WTC11 (cell line): ENCODE data around the gene LHFPL6. TPM values are rescaled to one million over a fixed set of nuclear protein-coding genes. Genes with fewer than 3 reads are reported as not detected.

ENCODE experiments used
- ATAC-seq: fragments of 200-7000 bp; cut with Tn5 transposase; 2 replicates; pipeline ENCODE4 v1.10.0; 2021; ENCODE audit warnings: mild to moderate bottlenecking, moderate library complexity
- CTCF ChIA-PET: fragments of 300-600 bp; sonication (Branson Sonifier 250); formaldehyde crosslinking; loops from one replicate; lab custom pipeline; 2021; ENCODE audit warnings: antibody characterized with exemption; lab: Charles Lee
- POLR2A ChIA-PET: fragments of 350-600 bp; sonication (Branson Sonifier 250); formaldehyde crosslinking; loops from one replicate; lab custom pipeline; 2021; ENCODE audit warnings: antibody characterized with exemption; lab: Charles Lee
- DNase-seq: peaks from one replicate; pipeline ENCODE4 v3.0.0; 2021; ENCODE audit warnings: low spot score
- H3K27ac Mint-ChIP-seq: 2 replicates; pipeline ENCODE4 v1.8.0; 2021; ENCODE audit warnings: mixed read lengths
- H3K27me3 Mint-ChIP-seq: 2 replicates; pipeline ENCODE4 v1.8.0; 2021; ENCODE audit warnings: low read depth, mild to moderate bottlenecking, moderate library complexity, mixed read lengths
- H3K36me3 Mint-ChIP-seq: 2 replicates; pipeline ENCODE4 v1.8.0; 2021; ENCODE audit warnings: mixed read lengths
- H3K4me1 Mint-ChIP-seq: 2 replicates; pipeline ENCODE4 v1.8.0; 2022; ENCODE audit warnings: mixed read lengths
- H3K4me3 Mint-ChIP-seq: 2 replicates; pipeline ENCODE4 v1.8.0; 2021; ENCODE audit warnings: mild to moderate bottlenecking, moderate library complexity, mixed read lengths
- H3K9me3 Mint-ChIP-seq: 2 replicates; pipeline ENCODE4 v1.8.0; 2021; ENCODE audit warnings: mixed read lengths
- AR ChIP-seq: fragments of 250-450 bp; sonication (Bioruptor Pico); IDR thresholded peaks from 2 replicates; pipeline ENCODE4 v1.9.0; 2021; ENCODE audit warnings: mild to moderate bottlenecking
- ARID4B ChIP-seq: sonication (generic); formaldehyde crosslinking; IDR thresholded peaks from 2 replicates; pipeline ENCODE4 v1.8.0; 2023; ENCODE audit warnings: missing genetic modification reagents, mild to moderate bottlenecking, borderline replicate concordance
- CBFB ChIP-seq: sonication (generic); formaldehyde crosslinking; IDR thresholded peaks from 2 replicates; pipeline ENCODE4 v1.8.1; 2022; ENCODE audit warnings: mild to moderate bottlenecking, low read depth, missing genetic modification reagents
- CREM ChIP-seq: sonication (generic); formaldehyde crosslinking; IDR thresholded peaks from 2 replicates; pipeline ENCODE4 v1.8.1; 2022; ENCODE audit warnings: mild to moderate bottlenecking, missing genetic modification reagents, moderate library complexity
- ELF4 ChIP-seq: sonication (generic); formaldehyde crosslinking; IDR thresholded peaks from 2 replicates; pipeline ENCODE4 v1.8.1; 2022; ENCODE audit warnings: low read depth, mild to moderate bottlenecking, moderate library complexity, missing genetic modification reagents
- EMX1 ChIP-seq: fragments of 250-450 bp; sonication (Bioruptor Pico); IDR thresholded peaks from 2 replicates; pipeline ENCODE4 v1.8.0; 2021; ENCODE audit warnings: mild to moderate bottlenecking
- ERG ChIP-seq: fragments of 250-450 bp; sonication (Bioruptor Pico); IDR thresholded peaks from 2 replicates; pipeline ENCODE4 v1.8.0; 2021; ENCODE audit warnings: mild to moderate bottlenecking
- ETV6 ChIP-seq: sonication (generic); formaldehyde crosslinking; IDR thresholded peaks from 2 replicates; pipeline ENCODE4 v1.8.1; 2022; ENCODE audit warnings: mild to moderate bottlenecking, missing genetic modification reagents
- FOXK1 ChIP-seq: sonication (generic); formaldehyde crosslinking; IDR thresholded peaks from 2 replicates; pipeline ENCODE4 v1.8.0; 2022; ENCODE audit warnings: mild to moderate bottlenecking, moderate library complexity, missing genetic modification reagents
- GRHL2 ChIP-seq: fragments of 250-450 bp; sonication (Bioruptor Pico); IDR thresholded peaks from 2 replicates; pipeline ENCODE4 v1.8.0; 2022; ENCODE audit warnings: mild to moderate bottlenecking, moderate library complexity; ENCODE audit not compliant: insufficient replicate concordance, severe bottlenecking
- IRF1 ChIP-seq: sonication (generic); formaldehyde crosslinking; IDR thresholded peaks from 2 replicates; pipeline ENCODE4 v1.8.0; 2023; ENCODE audit warnings: missing genetic modification reagents
- IRF2 ChIP-seq: sonication (generic); formaldehyde crosslinking; IDR thresholded peaks from 2 replicates; pipeline ENCODE4 v1.8.0; 2022; ENCODE audit warnings: low read depth, missing genetic modification reagents, borderline replicate concordance
- NR3C1 ChIP-seq: sonication (generic); formaldehyde crosslinking; conservative IDR thresholded peaks from 2 replicates; pipeline ENCODE4 v1.8.1; 2023; ENCODE audit warnings: low read depth, mild to moderate bottlenecking, missing genetic modification reagents
- PRRX2 ChIP-seq: fragments of 250-450 bp; sonication (Bioruptor Pico); IDR thresholded peaks from 2 replicates; pipeline ENCODE4 v1.8.0; 2021; ENCODE audit warnings: mild to moderate bottlenecking
- RORB ChIP-seq: fragments of 250-450 bp; sonication (Bioruptor Pico); IDR thresholded peaks from 2 replicates; pipeline ENCODE4 v1.9.0; 2021; ENCODE audit warnings: mild to moderate bottlenecking
- SP1 ChIP-seq: sonication (generic); formaldehyde crosslinking; conservative IDR thresholded peaks from 2 replicates; pipeline ENCODE4 v1.8.1; 2022; ENCODE audit warnings: missing genetic modification reagents
- STAT6 ChIP-seq: sonication (generic); formaldehyde crosslinking; conservative IDR thresholded peaks from 2 replicates; pipeline ENCODE4 v1.8.1; 2023; ENCODE audit warnings: mild to moderate bottlenecking, low read depth, missing genetic modification reagents, moderate library complexity
- TEAD4 ChIP-seq: sonication (generic); formaldehyde crosslinking; IDR thresholded peaks from 2 replicates; pipeline ENCODE4 v1.8.0; 2022; ENCODE audit warnings: mild to moderate bottlenecking, missing genetic modification reagents
- ZNF317 ChIP-seq: sonication (generic); formaldehyde crosslinking; IDR thresholded peaks from 2 replicates; pipeline ENCODE4 v1.8.1; 2023; ENCODE audit warnings: low read depth, mild to moderate bottlenecking, moderate library complexity, missing genetic modification reagents, borderline replicate concordance
- ZNF532 ChIP-seq: fragments of 250-450 bp; sonication (Bioruptor Pico); IDR thresholded peaks from 2 replicates; pipeline ENCODE4 v1.9.0; 2021; ENCODE audit warnings: mild to moderate bottlenecking, borderline replicate concordance
- total RNA-seq: library from RNA; stranded (reverse); gene quantifications from 3 replicates; pipeline ENCODE4 v1.2.3, GENCODE V29; 2021

The LHFPL6 gene
- total RNA-seq, 1 experiment from 2014 or later, result 4.5 TPM

- TF ChIP-seq ZNF532 (CRISPR knock-in tag), result no peak
- no peak for TF ChIP-seq TEAD4 (CRISPR knock-in tag)
- TF ChIP-seq ARID4B (CRISPR knock-in tag), result no peak
- no peak for TF ChIP-seq SP1
- no peak for TF ChIP-seq PRRX2
- TF ChIP-seq AR (CRISPR knock-in tag), result no peak
- TF ChIP-seq EMX1 (CRISPR knock-in tag), result no peak
- TF ChIP-seq RORB (CRISPR knock-in tag), result no peak
These were observed 5.2 kb downstream of the LHFPL6 start (continued) for GRCh38 chr13:39597838-39598237.

GRCh38 chr13:39596685-39597084, 6.3 kb downstream of the LHFPL6 start:
- Mint-ChIP-seq H3K36me3 (0 out of 2 replicates have a peak, but pooled peaks cover 6% of the 10 kb centered on the region), H3K9me3 (peaks cover 8% of the 10 kb centered on the region; the same call in 1 of the 2 replicates), H3K4me3 (no peak overlapping the region), H3K27me3 (peaks cover 23% of the 10 kb centered on the region)
- TF ChIP-seq ELF4 (CRISPR knock-in tag) (no peak), ERG (CRISPR knock-in tag) (no peak), ZNF317 (no peak), CREM (CRISPR knock-in tag) (no peak), CBFB (no peak), PRRX2 (no peak), IRF2 (CRISPR knock-in tag) (no peak), FOXK1 (CRISPR knock-in tag) (no peak), GRHL2 (CRISPR knock-in tag) (no peak), STAT6 (CRISPR knock-in tag) (no peak), IRF1 (CRISPR knock-in tag) (no peak), ETV6 (no peak), NR3C1 (no peak)
- TF ChIP-seq, all 79 proteins: peak for 0
- CTCF ChIA-PET, result interaction anchor here (1.2 kb wide), 1 partner anchor 15 kb away, joined by 3 read pairs; no protein-coding TSS in a partner anchor
- ATAC-seq, result no peak
- no peak overlapping the region for H3K27ac Mint-ChIP-seq
- POLR2A ChIA-PET, result no interaction called here
- DNase-seq, result no peak
- peaks cover 4% of the 10 kb centered on the region for H3K4me1 Mint-ChIP-seq
